Activated CD4-positive, alpha-beta T cell treated with anti-CD3 and anti-CD28 coated beads, Interleukin-2, amount 50 U/mL, for 48 hours (primary cell): ENCODE results near the gene CNTNAP5.

Experiments
- DNase-seq, 2 experiments: peaks; one replicate each; pipeline ENCODE4 v3.0.0-alpha.2; 2020

The CNTNAP5 gene

DNA sequence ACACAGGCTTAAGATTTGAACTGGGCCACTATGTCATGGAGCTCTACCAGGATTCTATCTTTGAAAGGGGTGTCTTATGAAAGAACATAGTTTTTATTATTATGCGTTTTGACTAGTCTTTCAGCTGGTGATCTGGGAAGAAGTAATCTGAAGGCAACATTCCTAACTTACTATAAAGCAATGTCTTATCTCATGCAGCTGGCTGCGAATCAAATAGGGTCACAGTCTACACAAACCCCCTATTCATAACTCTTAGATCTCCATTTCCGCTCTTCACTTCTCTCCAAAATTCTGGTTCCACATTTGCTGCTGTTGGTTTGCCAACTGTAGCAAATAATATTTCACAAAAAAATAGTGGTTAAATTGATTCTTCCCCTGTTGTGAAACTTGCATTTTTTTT lies 813.3 kb downstream of the CNTNAP5 start:
- DNase-seq, result no peak

DNA sequence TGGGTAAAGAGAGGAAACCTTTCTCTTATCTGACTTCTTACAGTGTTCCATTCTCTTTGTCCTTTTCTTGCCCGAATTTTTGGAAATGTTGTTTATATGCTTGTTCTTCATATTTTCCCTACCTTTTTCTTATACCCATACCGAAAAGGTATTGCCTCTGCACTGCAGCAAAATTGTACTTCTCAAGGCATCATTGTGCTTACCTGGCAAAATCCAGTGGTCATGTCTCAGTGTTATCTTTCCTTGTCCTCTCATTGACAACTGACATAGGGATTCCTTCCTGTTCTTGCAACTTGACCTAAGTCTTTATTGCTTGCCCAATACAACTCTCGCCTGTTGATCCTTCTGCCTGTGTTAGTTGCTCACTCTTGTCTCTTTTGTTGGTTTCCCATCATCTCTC lies 842.2 kb downstream of the CNTNAP5 start:
- no peak for DNase-seq

DNA sequence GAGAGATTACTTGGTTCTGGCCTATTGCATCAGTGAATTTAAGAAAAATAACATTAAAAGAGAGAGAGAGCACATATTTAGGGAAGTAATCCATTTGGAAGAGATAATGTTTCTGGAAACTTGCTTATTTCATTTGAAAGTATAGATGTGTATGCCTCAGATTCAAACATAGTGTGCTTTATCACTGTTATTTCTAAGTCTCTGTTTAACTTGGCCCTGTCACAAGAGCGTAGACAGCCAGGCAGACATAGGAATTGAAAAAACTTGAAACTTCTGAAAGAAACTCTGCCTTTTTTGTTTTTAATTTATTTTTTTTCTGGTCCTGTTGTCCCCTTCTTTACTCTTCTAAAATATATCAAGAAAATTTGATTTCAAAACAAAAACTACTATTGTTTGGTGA lies 849.1 kb downstream of the CNTNAP5 start:
- DNase-seq, result no peak

DNA sequence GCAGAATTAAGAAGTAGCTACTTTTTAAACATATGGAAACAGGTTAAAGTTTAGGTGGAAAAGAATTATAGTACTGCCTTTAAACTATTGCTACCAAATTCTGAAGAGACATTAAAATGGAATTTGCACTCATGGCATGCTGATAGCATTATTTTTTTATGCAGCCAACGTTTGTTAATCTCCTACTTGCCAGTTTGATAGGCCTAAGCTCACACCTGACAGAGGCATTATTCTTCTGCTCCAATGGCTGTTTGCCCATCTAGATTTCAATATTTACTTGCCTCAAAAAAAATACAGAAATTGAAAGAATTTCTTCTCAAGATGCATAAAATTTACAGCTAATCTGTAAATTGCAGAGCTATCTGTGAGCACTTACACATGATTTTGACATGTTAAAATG lies 849.6 kb downstream of the CNTNAP5 start:
- no peak for DNase-seq

DNA sequence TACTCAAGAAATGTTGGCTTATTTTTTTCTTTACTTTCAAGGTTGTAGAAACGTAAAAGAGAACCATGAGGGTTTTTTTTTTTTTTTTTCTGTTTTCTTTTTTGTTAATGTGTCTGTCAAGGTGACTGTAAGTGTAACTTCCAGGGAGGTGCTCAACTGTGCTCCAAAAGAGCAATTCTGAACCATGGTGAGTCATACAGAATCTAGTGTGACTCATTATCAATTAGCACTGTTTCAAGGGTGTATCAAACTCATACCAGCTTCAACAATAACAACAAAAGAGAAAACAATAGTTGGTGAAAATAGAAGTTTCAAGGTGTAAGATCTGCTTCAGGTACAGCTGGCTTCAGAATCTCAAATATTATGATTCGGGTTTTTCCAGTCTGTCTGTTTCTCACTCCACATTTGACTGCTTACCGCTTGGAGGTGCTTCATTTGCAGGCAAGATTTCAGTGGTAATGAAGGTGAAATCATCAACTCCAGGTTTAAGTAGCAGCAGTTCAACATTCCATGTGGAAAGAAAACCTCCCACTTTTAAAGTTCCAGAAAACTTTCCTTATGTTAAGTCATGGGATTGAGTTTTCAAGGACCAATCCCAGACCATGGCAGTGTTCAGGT lies 850.6 kb downstream of the CNTNAP5 start:
- no peak for DNase-seq

DNA sequence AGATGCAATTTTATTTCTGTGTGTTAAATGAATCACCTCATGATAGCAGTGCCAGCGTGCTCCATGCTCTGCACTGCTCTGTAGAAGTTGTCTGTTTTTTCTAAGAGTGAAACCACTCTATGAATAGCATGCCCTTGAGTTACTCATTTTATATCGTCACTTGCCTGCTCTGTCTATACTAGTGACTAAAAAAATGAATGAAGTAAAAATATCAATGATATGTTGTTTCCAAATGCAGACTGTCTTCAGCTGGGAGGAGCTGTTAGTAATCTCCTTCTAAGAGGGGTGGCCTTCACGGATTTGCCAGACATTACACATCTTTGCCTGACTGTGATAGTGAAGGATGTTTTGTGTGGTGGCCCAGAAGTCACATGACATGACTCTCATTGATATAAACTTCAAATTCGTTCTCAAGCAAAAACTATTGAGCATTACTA lies 852.1 kb downstream of the CNTNAP5 start:
- DNase-seq, result no peak

DNA sequence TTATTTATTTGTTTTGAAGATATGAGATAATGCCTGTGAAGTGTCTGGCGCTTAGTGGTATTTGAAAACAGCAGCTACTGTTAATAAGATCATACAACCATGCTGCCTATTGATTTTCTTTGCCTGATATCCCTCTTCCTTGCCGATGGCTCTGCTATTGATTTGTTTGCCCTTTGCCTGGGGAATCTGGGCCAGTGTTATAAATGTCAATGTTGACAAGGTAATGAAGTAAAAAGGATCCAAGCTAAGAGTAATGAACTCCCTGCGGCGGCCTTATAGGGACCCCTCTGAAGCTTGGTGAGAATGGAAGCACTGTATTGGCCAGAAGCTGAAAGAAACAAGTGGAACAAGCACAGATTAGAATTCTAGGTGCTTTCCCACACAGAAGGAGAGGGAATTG lies 854.6 kb downstream of the CNTNAP5 start:
- DNase-seq, result no peak

DNA sequence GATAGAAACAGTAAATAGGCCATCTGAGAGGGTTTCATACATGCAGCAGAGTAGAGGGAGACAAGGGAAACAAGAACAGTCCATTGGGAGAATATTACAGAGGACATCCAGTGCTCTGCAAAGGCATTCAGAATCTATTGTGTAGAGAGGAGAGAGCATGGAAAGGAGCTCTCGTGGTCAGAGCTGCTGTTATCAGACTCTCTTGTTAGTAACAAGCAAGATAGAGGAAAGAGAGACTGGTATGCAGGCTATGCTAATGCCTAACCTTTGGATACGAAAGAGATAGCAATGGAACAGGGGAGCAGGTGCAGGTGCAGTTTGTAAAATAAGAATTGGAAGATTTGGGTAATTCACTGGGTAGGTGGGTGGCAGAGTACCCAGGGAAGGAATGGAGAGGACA lies 855.9 kb downstream of the CNTNAP5 start:
- no peak for DNase-seq

DNA sequence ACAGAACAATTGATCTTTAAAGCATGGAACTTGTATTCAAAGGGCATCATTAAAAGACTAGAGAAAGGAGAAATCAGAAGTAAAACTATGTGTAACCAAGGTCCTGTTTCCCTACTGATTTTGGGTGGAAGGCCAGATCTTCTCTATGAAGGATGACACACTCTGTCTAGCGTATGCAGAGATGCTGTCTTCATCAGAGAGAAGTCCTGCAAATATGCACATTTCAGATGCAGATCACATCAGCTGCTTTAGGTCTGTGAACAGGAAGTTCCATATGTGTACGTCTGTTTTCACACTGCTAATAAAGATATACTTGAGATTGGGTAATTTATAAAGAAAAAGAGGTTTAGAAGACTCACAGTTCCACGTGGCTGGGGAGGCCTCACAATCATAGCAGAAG lies 857.3 kb downstream of the CNTNAP5 start:
- no peak for DNase-seq

DNA sequence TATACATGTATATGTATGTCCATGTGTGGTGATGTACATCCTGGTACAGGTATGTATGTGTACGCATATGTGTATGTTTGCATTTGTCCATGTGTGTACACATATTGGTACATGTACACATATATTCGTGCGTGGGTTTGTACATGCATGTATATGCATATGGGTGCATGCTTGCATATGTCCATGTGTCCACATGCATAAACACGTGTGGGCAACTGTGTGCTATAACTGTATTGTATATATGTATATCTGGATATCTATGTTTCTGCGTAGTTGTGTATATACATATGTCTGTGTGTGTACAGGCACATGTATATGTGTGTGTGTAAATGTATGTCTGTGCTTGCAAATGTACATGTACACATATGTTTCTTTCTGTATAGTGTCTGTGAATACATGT lies 858.5 kb downstream of the CNTNAP5 start:
- no peak for DNase-seq

DNA sequence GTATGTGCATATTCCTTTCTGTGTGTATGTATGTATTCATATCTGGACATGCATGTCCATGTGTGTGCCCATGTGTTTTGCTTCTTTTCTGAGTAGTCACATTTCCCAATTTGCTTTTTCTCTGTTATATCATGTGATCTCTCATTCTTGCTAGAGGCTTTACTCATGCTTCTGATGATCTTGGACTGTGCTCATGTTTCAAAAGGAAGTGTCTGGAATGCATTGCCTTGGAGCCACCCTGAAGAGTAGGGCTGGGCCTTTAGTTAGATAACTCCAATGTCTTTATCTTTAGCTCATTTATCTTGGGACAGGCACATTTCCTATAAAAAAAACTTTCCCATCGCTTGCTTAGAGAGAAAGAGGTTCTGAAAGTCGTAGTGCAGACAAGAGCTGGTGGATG lies 859.2 kb downstream of the CNTNAP5 start:
- no peak for DNase-seq

DNA sequence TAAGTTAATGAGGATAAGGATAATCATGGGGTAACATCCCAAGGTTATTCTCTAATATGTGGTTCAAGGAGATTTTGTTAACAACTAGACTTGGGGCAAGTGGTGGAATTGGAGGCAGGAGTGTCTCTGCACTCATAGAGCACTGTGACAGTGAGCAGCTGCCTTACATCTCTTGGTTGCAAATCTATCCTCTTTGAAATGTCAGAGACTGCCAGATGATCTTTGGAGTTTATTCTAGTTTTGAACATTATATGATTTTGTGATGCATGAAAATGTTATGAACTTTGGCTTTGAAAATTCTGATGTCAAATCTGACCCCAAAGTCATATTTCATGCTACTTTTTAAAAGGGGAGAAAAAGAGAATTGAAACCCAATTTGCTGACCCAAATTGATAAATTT lies 861.1 kb downstream of the CNTNAP5 start:
- no peak for DNase-seq

DNA sequence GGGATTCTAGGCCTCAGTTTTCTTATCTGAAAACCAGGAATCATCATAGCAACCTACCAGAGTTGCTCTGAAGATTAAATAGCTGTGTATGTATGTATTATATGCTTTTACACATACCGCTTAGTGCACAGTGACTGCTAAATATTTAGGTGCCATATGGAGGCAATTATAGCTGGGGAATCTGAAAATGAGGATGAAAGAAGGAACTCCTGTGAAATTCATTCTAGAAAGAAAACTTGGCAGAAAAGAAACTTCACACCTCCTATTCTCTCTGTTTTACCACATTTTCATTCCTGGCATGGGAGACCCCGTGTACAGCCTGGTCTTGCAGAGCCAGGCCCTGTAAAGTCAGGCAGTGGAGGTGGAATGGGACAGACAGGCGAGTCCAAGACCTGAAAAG lies 862.4 kb downstream of the CNTNAP5 start:
- no peak for DNase-seq

DNA sequence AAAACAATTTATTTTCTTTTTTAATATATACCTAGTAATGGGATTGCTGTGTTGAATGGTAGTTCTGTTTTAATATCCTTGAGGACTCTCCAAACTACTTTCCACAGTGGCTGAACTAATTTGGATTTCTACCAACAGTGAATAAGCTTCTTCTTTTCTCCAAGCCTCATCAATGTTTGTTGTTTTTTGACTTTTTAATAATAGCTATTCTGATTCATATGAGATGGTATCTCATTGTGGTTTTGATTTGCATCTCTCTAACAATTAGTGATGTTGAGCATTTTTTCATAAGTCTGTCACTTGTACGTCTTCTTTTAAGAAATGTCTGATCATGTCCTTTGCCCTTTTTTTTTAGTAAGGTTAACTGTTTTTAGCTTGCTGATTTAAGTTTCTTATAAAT lies 863.3 kb downstream of the CNTNAP5 start:
- no peak for DNase-seq

DNA sequence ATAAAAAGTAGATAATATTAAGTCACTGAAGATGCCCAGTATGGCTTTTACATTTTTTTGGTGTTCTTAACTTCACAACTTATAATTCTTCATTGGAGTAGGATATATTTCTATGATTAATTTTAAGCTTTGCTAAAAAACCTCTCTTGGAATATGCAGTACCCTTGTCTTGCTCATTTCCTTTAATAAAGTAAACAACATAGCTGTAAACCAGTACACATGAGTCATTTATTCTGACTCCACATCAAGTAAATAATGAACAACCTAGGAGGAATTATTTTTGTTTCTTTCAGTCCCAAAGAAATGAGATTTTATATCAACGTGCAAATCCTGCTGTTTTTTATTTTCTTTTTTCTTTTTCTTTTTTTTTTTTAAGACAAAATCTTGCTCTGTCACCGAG lies 869.1 kb downstream of the CNTNAP5 start:
- DNase-seq, result no peak

DNA sequence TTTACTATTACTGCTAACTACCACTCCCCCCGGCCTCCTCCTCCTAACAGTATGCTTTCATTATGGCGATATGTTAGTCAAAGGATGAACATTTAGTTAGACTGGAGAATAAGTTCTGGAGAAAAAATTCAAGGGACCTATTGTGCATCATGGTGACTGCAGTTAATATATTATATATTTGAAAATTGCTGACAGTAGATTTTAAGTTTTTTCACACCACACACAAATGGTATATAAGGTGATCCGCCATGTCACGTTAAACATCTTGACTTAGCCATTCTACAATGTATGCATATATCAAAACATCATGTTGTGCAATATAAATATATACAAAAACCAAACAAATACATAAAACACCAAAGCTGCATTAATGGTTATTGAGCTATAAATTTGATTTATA lies 873.7 kb downstream of the CNTNAP5 start:
- no peak for DNase-seq

DNA sequence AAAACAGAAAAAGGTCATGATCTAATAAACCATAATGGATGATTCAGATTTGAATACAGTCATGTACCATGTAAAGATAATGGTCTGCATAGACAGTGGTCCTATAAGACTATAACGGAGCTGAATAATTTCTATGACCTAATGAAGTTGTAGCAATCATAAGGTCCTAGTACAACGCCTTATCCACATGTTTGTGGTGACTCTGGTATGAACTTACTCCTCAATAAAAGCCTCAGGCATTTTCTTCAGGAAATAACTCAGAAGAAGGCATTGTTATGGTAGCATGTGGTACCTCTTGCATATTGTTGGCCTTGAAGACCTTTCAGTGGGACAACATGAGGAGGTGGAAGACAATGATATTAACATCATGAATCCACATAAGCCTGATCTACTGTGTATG lies 883.3 kb downstream of the CNTNAP5 start:
- DNase-seq, result no peak

DNA sequence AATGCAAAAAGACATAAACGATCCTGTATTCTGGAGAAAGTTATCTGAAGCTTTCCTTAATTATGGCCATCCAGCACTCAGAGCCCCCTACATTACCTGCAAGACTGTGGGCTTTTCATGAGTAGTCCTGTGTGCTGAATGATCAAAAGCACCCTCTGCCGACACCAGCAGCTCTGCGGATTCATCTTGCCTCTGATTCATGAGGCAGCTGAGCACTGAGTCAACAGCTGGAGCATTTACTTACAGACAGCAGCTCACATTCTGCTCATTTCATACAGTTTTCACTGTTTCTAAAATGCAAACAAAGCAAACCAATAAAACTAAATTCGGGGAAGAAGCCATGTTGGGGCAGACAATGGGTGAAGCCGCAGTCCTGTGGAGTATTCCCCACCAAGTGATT lies 886.5 kb downstream of the CNTNAP5 start:
- DNase-seq, result no peak

DNA sequence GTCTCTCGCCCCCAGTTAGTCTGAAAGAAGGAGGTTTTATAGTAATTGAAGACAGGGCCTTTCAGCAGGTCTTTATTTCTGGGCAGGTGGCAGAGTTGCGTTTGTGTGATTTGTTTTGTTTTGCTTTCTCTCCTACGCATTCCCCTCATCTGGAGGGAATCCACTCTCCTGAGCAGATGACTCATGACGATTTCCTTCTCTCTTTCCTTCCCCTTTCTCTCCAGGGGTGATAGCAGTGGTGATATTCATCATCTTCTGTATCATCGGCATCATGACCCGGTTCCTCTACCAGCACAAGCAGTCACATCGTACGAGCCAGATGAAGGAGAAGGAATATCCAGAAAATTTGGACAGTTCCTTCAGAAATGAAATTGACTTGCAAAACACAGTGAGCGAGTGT lies 888.8 kb downstream of the CNTNAP5 start:
- DNase-seq, result no peak

DNA sequence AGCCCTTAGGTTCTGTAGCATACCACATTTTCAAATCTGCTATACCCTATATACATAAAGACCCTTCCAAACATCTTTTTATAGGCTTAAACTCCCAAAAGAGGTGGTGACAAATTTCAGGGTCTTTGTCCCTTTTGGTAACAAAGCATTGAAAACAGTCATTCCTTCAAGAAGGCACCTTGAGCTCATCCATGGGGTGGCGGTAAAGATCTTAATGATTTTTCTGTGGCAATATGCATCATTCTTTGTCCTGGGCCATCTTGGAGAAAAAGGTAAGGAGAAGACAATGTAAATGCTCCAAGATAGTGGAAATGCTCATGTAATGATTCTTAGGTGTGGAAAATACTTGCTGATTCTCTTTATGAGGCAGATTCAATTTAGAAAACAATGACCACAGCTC lies 890.5 kb downstream of the CNTNAP5 start:
- no peak for DNase-seq

DNA sequence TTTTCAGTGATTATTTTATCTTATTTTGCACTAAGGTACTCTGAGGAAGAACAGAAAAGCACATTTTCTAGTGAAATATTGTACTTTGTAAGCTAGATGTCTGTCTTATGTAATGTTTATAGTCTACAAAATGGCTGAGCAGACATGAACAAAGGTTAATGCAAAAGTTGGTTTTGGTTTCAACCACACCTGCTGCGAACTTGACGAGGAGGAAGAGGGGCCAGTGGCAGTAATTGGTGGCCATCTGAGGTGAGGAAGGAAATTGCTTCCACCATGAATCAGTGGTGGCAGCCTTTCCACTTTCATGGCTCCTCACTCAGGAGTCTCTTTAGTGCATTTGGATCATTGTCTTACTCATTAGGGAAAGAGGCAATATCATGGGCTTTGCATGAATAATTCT lies 894.2 kb downstream of the CNTNAP5 start:
- DNase-seq, result no peak

DNA sequence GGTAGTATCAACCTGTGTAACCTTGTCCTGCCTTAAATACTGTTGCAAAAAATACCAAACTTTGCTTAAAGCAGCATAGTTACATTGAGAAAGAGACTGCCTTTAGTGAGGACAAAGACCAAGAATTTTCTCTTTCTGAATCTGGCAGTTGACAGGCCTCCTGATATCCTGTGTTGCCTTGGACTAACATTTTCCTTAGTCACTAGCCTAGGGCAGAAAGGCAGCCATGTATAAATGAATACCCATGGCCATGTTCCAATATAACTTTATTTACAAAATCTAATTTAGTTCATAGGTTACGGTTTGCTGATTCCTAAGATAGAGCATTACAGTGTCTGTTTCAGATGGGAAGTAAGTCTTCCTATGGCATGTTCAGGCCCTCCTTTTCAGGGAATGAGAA lies 895.4 kb downstream of the CNTNAP5 start:
- no peak for DNase-seq

DNA sequence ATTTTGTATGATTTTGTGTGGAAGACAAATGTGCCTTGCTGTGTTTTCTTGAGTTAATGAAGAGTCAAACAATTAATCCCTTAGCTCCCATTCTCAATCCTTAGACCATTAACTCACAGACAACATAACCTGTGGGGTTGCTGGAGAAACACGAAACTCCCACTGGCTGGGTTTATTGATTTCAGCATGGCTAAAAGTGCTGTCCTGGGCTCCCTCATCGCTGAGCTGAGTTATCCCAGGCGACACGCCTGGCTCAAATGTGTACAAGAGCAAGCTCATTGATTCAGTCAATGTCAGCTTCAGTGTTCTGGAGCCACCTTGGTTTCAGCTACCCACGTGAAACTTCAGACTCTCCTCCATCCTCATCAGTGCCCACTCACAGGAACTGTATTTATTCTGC lies 896.1 kb downstream of the CNTNAP5 start:
- DNase-seq, result no peak

DNA sequence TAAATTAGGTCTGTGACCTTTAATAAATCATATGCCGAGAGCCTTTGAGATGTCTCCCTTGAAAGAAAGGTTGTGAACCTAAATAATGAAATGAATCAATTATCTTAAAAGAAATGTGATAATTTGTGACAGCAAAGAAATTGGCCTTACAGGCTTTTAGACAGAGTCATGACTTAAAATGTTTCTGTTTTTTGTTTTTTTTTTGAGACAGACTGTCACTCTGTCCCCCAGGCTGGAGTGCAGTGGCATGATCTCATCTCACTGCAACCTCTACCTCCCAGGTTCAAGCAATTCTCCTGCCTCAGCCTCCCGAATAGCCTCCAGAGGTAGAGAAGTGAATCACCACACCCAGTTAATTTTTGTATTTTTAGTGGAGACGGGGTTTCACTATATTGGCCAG lies 898.0 kb downstream of the CNTNAP5 start:
- DNase-seq, result no peak

DNA sequence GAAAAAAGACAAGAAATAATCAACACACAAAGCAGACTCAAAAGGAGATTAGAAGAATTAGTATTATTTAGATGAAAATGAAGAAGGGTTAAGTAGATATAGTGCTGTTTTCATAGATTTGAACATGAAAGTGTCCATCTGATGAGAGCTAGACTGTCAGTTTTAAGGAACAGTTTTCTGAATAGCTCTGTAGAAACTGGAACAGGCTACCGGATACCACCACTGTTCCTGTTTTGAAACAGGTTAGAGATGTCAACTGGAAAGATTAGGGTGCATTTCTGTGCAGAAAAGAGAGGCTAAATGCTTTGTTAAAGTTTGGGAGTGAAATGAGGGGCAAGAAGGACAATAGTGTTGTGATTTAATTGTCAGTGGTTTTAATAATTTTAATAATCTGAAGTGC lies 908.8 kb downstream of the CNTNAP5 start:
- no peak for DNase-seq

DNA sequence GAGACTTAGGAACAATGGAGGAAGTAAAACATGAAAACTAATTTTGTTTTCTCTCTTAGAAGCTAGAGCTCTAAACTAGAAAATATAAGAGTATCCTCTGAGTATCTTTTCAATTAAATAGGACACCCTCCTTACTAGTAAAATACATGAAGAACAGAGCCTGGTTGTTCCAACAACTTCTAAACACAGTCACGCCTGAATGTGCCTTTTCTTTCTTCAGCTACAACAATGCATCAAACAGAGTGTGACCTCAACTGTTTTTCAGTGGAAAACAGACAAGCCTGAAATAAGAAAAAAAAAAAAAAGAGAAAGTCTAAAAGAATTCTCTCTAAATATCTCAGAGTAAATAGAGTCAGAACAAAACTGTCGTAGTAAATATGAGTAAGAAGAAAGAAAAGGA lies 928.8 kb downstream of the CNTNAP5 start:
- DNase-seq, result no peak
